Measurements from ENCODE around the gene TPGS1.

TPGS1 gene

GRCh38 chr19:507286-508203 is at the start of gene TPGS1:
TPGS1 (plus strand) TSS chr19:507497; CDS start chr19:507507, 10 bp downstream.
- peak; percentile 99 for DNase-seq (ENCODE audit: low read depth, low spot score)
- H3K27ac ChIP-seq: peak within 1 kb of the TSS; percentile 90

GRCh38 chr19:457636-458035 is 49.7 kb upstream of the TPGS1 start:
- no peak overlapping the region for H3K27ac ChIP-seq
- no peak for DNase-seq (ENCODE audit: low read depth, low spot score)

GRCh38 chr19:458091-459042 is 48.9 kb upstream of the TPGS1 start:
- no peak for DNase-seq (ENCODE audit: low read depth, low spot score)
- H3K27ac ChIP-seq: no peak overlapping the region

GRCh38 chr19:459724-460511 is 47.4 kb upstream of the TPGS1 start:
- H3K27ac ChIP-seq: no peak overlapping the region

GRCh38 chr19:460877-461720 is 46.2 kb upstream of the TPGS1 start, which contains the start of gene SHC2:
SHC2 (minus strand) TSS chr19:461033; CDS start chr19:460996, 37 bp downstream.
- DNase-seq (ENCODE audit: low read depth, low spot score): no peak
- no peak within 1 kb of the TSS for H3K27ac ChIP-seq

More at GRCh38 chr19:459724-460511, 47.4 kb upstream of the TPGS1 start:
- no peak for DNase-seq (ENCODE audit: low read depth, low spot score)

GRCh38 chr19:461721-462551 is 45.4 kb upstream of the TPGS1 start:
- no peak overlapping the region for H3K27ac ChIP-seq
- no peak for DNase-seq (ENCODE audit: low read depth, low spot score)

- DNase-seq (ENCODE audit: low read depth, low spot score): no peak
- H3K27ac ChIP-seq: no peak overlapping the region
These were observed 43.7 kb upstream of the TPGS1 start for GRCh38 chr19:463483-464207.

GRCh38 chr19:464208-464545 is 43.1 kb upstream of the TPGS1 start:
- no peak overlapping the region for H3K27ac ChIP-seq
- no peak for DNase-seq (ENCODE audit: low read depth, low spot score)

- no peak overlapping the region for H3K27ac ChIP-seq
- no peak for DNase-seq (ENCODE audit: low read depth, low spot score)
These were observed 42.1 kb upstream of the TPGS1 start for GRCh38 chr19:465056-465816.

- no peak for DNase-seq (ENCODE audit: low read depth, low spot score)
- H3K27ac ChIP-seq: no peak overlapping the region
These were observed 39.7 kb upstream of the TPGS1 start for GRCh38 chr19:467554-467953.

GRCh38 chr19:468587-469256 is 38.6 kb upstream of the TPGS1 start:
- H3K27ac ChIP-seq: no peak overlapping the region
- DNase-seq (ENCODE audit: low read depth, low spot score): no peak

- H3K27ac ChIP-seq: no peak overlapping the region
- no peak for DNase-seq (ENCODE audit: low read depth, low spot score)
These were observed 37.5 kb upstream of the TPGS1 start for GRCh38 chr19:469833-470232.

GRCh38 chr19:470701-471100 is 36.6 kb upstream of the TPGS1 start:
- no peak overlapping the region for H3K27ac ChIP-seq
- DNase-seq (ENCODE audit: low read depth, low spot score): no peak

GRCh38 chr19:472005-472858 is 35.1 kb upstream of the TPGS1 start:
- no peak overlapping the region for H3K27ac ChIP-seq
- no peak for DNase-seq (ENCODE audit: low read depth, low spot score)

Data from epithelial cell of prostate (primary cell).